G401 (cell line): ENCODE results near the gene SFI1. TPM values are rescaled to one million over a fixed set of nuclear protein-coding genes. Genes with fewer than 3 reads are reported as not detected.
"Not testable (repeated sequence)": the region's sequence is repeated elsewhere in the genome, so short reads cannot be mapped to it uniquely, and the experiment has no call there.

ENCODE experiments used
- DNase-seq: peaks from one replicate; pipeline ENCODE4 v3.0.0-alpha.2; 2015; ENCODE audit warnings: low spot score
- in situ Hi-C: cut with HindIII; loops from 2 replicates; pipeline ENCODE4 v1.10.0; 2016; ENCODE audit warnings: low sequenced_read_pairs, mixed read lengths
- total RNA-seq: library from RNA; depleted of rRNA; stranded (reverse); fragments of >200 nt; shearing (Covaris generic); gene quantifications from 2 replicates; pipeline ENCODE4 v1.2.3, GENCODE V29; 2014

SFI1 gene
- total RNA-seq, 1 experiment from 2014 or later = 43.8 TPM

- in situ Hi-C loops = no loop called here
- peak; percentile 85 for DNase-seq
Measured at GRCh38 chr22:31489632-31490495, 6.5 kb upstream of the SFI1 start, which contains the start of gene EIF4ENIF1. Gene EIF4ENIF1 (minus strand): TSS chr22:31489842. CDS start chr22:31488718, 1,124 bp downstream.

GRCh38 chr22:31490496-31490925 is 5.8 kb upstream of the SFI1 start:
- DNase-seq = peak; percentile 51
- in situ Hi-C loops = no loop called here

GRCh38 chr22:31491218-31491962 is 4.9 kb upstream of the SFI1 start:
- in situ Hi-C loops = no loop called here
- no peak for DNase-seq

GRCh38 chr22:31492151-31492550 is 4.2 kb upstream of the SFI1 start:
- DNase-seq = no peak
- in situ Hi-C loops = no loop called here

GRCh38 chr22:31493355-31493754 is 3.0 kb upstream of the SFI1 start:
- DNase-seq, in situ Hi-C loops: not testable (repeated sequence)

GRCh38 chr22:31495343-31495742 is 993 bp upstream of the SFI1 start:
- in situ Hi-C loops = no loop called here

GRCh38 chr22:31496735-31497146 is 405 bp downstream of the SFI1 start:
- in situ Hi-C loops = no loop called here
- no peak for DNase-seq

More at GRCh38 chr22:31495343-31495742, 993 bp upstream of the SFI1 start:
- no peak for DNase-seq

GRCh38 chr22:31497148-31497938 is 1.0 kb downstream of the SFI1 start:
- no peak for DNase-seq
- in situ Hi-C loops = no loop called here

GRCh38 chr22:31501738-31502137 is 5.4 kb downstream of the SFI1 start:
- in situ Hi-C loops = no loop called here
- no peak for DNase-seq

- no peak for DNase-seq
- in situ Hi-C loops = no loop called here
Measured at GRCh38 chr22:31503211-31503964, 7.1 kb downstream of the SFI1 start.

GRCh38 chr22:31504282-31504681 is 7.9 kb downstream of the SFI1 start:
- in situ Hi-C loops = no loop called here

GRCh38 chr22:31507517-31507916 is 11.2 kb downstream of the SFI1 start:
- DNase-seq, in situ Hi-C loops: not testable (repeated sequence)

More at GRCh38 chr22:31504282-31504681, 7.9 kb downstream of the SFI1 start:
- DNase-seq = no peak

GRCh38 chr22:31508536-31508935 is 12.2 kb downstream of the SFI1 start:
- DNase-seq = no peak
- in situ Hi-C loops = no loop called here

- in situ Hi-C loops = no loop called here
Measured at GRCh38 chr22:31509061-31509762, 12.9 kb downstream of the SFI1 start.

GRCh38 chr22:31520051-31520450 is 23.7 kb downstream of the SFI1 start:
- in situ Hi-C loops = no loop called here
- DNase-seq = no peak

More at GRCh38 chr22:31509061-31509762, 12.9 kb downstream of the SFI1 start:
- no peak for DNase-seq

- in situ Hi-C loops, DNase-seq: not testable (repeated sequence)
Measured at GRCh38 chr22:31524132-31524531, 27.8 kb downstream of the SFI1 start.

- no peak for DNase-seq
- in situ Hi-C loops = no loop called here
Measured at GRCh38 chr22:31526270-31526669, 29.9 kb downstream of the SFI1 start.

- no peak for DNase-seq
- in situ Hi-C loops = no loop called here
Measured at GRCh38 chr22:31530823-31531195, 34.5 kb downstream of the SFI1 start.
